ENCODE results near the gene ARPC5L.

GRCh38 chr9:124844291-124844690, 17.6 kb upstream of the ARPC5L start:
- TF ChIP-seq CTCF (IDR thresholded peaks at IDR 0.05; ENCODE audit: control extremely low read depth in 1 of 3, insufficient read depth in 1 of 3, low read depth in 1 of 3, low read length in 3 of 3) (no peak), TEAD4 (IDR thresholded peaks at IDR 0.05; ENCODE audit: low read depth, low read length) (no peak)

Data from H1 (cell line).